GM19324 (cell line): Measurements from ENCODE around the gene RFX2.

Source experiments
- ATAC-seq: cut with Tn5 transposase; IDR thresholded peaks from one replicate; pipeline ENCODE4 v1.9.1; 2021; ENCODE audit warnings: mild to moderate bottlenecking, moderate library complexity; ENCODE audit not compliant: unreplicated experiment, low FRiP score

RFX2 gene

DNA sequence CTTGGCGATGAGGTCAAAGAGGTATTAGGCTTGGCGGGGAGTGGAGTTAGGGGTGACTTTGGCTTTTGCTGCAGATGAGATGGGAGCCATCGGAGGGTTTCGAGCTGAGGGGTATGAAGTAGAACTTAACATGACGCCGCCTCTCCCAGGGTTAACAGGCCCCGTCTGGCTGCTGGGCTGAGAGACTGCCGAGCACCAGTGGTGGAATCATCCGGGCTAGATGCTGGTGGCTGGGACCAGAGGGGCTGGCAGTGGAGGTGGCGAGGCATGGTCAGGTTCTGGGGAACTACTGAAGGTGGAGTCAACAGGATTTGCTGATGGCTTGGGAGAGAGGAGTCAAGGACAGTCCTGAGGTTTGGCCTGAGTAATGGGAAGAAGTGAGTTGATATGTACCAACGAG, 4.9 kb downstream of the RFX2 start:
- no peak for ATAC-seq

DNA sequence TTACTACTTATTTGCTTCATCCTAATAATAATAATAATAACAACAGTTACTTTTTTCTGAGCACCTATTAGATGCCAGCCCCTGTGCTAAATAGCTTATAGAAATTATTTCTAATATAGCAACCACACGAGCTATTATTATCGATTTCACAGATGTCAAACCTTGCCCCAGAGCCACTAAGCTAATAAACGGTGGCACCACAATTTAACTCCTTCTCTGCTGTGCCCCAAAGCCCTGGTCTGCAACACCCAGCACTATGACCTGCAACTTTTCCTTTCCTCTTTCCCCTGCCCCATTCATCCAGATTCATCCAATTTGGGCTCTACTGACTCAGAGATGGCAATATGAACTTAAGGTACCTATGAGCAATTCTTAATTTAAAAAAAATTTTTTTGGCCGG, 6.4 kb downstream of the RFX2 start:
- no peak for ATAC-seq

DNA sequence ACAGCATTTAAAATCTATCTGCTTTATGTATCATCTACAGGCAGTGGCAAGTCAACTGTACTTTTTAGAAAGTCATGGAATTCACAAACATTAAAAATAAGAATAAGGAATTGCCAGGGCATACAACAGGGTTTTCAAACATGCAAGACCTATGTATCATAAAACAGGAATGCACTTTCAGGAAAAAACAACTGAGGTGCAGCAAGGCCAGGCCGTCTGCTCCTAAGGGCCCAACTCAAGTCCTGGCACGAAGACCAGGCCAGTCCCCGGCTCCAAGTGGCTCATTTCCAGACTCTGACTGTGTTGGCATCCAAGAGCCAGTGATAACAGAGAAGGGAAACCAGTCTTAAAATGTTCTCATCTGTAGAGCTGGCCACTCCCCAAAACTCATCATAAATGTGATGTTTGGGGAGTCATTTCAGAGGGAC, 7.1 kb downstream of the RFX2 start:
- ATAC-seq, result no peak

DNA sequence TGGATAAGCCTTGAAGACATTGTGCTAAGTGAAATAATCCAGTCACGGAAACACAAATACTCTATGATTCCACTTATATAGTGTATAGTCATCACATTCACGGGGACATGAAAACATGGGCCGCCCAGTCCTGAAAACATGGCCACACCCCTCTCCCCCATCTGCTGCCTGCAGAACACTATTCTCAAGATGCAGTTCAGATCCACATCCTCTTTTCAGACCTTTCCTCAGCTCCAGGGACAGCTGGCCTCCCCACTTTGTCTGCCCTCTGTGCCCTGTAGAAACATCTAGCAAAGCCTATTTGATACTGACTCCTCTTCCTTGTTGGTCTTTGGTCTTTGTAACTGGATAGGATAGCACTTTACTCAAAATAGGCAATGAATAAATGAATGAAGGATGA, 8.3 kb downstream of the RFX2 start:
- no peak for ATAC-seq

DNA sequence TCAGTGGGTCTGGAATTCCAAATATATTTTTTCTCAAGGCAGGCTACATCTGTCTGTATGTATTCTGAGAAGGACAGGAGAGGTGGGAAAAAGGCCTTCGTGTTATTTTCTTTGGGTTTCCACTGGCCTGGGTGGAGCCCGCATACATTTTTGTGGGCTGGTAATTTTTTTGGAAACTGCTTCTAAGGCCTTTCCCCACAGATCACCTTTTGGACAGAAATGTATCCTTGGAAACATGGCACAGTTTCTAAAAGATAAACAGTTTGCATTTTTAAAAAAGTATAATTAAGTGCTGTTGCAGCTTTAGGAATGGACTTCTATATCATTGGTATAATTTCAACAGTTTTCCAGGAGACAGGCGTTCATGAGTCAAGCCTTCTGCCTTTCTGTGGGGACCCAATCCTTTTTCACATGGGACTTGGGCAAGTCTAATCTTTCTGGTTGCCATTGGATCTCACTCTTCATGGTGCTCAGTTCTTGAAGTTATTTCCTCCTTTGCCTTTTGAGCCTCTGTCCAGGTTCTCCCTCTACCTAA, 8.9 kb downstream of the RFX2 start:
- no peak for ATAC-seq

DNA sequence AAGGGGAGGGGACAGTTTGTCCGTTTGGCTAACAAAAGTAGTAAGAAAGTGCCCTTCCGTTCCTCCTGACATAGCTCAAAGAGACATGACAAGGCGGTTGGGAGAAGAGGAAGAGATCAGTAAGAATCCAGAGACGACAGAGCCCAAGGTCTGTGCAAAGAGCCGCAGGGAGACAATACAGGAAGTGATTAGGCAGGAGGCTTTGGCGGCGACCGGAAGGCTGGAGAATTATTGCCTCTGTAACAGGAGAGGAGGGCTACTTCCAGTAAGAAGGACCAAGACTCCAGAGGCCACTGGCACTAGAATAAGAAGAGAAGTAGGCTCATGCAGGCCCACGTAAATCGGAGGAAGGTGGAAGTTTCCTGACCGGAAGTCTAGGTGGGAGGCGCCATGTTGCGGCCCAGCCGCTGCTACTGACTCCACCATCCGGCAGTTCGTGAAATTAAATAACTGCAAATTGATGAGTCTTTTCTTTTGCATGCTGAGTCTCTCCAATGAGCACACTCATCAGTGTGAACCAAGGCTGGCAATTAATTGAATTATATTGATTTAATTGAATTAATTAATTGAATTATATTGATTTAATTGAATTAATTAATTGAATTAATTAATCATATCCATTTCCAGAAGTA, 9.9 kb downstream of the RFX2 start:
- no peak for ATAC-seq

DNA sequence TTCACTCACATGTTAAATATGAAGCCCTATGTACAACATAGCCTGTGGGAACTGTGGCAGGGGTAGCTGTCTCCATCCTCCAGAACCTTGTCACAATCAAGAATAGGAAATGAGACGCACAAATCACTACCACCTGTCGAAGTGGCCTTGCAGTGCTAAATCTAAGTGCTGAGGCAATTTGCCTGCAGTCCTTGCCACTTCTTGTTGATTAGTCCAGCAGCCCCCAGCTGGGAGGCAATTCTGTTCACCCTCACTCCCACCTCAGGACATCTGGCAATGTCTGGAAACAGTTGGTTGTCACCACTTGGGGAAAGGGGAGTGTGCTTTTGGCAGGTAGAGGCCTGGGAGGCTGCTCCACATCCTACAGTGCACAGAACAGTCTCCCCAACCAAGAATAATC, 10.7 kb downstream of the RFX2 start:
- no peak for ATAC-seq

DNA sequence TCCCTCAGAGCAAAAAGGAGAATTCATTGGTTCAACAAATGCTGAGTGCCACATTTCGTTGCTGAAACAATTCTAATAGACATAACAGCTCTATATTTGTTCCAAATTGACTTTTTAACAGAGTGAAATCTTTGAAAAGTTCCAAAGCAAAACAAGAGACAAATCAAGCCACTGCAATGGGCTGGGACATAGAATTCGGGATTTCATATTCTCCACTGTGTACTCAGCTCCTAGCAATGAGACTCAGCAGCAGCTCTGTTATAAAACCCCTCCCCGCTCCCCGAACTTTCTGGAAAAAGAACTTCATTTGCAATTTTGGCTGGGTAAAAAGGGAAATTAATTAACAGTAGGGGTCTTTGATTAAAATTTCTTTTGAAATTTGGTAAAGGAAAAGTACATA, 11.3 kb downstream of the RFX2 start:
- ATAC-seq, result no peak

DNA sequence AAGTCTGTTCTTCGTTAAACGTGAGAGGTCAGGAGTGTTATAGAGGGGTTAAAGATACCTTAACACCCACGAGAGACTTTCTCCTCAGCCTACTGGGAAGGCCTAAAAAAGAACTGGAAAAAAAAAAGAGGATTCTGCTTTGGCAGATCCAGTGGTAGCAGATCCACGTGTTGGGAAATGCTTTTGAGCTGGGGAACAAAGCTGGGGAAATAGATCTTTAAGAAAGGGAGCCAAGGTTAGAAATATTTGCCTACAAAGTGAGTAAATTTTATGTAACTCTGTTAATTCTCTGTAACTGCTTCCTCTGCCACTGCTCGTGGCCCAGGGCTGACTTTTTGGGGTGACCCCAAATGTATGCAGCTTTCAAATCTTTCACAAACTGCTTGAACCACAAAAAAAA, 11.7 kb downstream of the RFX2 start:
- ATAC-seq, result no peak

DNA sequence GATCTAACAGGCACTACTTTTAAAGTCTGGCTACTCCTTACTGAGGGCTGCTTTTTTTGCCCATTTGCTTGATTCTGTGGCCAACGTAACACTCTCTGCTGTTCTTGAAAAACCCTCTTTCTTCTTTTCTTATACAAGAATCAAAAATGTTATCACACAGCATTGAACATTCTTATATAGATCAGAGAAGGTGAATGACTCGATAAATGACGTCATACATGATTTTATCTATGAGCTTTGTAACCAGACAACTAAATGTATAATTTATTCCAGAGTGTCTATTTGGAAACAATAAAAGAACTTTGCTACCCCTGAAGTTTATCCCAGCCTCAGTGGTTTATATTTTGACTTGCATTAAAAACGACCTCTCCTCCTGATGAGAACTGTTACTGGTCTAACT, 12.4 kb downstream of the RFX2 start:
- ATAC-seq, result no peak

DNA sequence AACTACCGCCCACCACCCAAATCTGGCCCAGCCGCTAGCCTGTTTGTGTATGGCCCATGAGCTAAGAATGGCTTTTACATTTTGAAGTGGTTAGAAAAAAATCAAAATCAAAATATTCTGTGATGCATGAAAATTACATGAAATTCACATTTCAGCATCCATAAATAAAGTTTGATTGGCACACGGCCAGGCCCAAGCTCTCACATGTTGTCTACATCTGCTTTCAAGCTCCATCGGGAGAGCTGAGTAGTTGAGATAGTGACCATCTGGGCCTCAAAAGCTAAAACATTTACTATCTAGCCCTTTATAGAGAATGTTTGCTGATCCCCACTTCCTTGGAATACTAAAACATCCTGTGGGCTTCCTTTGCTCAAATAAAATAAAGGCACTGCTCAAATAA, 14.5 kb downstream of the RFX2 start:
- no peak for ATAC-seq

DNA sequence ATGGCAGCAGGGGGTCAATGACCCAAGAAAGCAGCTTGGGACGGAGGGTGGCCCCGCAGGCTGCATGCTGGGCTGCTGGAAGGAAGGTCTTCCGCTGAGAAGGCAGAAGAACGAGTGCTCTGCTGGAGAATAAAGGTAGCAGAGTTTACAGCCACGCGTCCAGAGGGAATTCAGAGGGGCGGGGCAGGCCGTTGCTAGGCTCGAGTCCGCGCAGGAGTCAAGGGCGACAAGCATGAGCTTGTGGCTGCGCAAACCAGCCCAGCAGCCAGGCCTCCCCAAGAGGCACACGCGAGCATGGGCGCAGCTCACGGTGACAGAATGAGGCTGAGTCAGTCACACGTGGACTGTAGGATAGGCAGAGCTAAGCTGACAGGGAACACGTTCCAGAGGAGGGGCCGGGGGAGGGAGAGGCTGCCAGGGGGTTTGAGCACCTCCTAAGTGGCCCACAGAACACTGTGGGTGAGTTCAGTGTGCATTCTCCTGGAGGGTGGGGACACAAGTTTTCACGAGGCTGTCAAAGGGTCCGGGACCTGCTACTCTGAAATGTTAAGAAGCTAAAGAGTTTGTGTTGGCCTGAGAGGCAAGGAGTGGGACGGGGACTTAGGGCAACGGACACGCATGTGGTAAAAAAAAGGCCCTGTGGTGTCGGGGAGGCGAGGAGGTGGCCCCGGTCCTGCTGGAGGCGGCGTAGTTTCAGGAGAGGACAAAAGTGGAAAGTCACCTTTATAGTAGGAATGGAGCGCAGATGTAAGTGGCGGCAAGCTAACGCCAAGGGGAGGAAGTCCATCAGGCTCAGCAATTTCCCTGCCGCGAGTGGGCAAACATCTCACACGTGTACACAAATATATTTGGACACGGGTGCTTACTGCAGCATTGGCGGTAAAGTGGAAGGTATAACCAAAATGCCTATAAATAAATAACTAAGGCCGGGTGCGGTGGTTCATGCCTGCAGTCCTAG, 17.7 kb downstream of the RFX2 start:
- ATAC-seq, result no peak

DNA sequence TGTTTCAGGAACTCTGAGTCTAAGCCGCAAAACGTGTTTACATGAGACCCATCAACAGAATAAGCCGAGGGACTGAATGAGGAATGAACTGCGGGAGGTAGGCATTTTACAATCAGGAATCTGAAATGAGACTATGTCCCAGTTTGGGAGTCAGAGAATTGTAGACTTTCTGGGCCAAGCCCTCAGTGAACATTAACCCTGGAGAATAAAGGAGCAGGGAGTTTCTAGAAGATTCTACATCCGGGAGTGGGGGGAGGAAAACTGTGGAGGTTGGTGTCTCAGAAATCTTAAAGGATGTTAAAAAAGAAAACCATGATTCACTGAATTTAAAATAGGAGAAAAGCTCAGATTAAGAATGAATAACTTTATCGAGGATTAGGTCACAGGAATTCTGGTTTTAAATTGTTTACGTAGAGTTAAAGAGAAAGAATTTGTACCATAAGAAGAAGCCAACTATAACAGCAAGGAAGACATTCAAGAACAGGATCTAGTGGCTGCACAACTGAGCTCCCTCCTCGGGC, 18.5 kb downstream of the RFX2 start:
- no peak for ATAC-seq

DNA sequence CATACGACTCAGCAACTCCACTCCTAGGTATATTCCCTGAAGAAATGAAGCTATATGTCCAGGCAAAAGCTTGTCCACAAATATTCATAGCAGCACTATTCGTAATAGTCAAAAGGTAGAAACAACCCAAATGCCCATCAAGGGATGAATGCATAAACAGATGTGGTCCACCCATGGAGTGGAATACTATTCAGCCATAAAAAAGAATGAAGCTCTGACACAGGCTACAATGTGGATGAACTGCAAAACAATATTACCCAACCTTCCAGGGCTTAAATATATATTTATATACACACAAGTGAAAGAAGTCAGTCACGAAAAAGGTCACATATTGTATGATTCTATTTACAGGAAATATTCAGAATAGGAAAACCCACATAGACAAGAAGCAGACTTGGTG, 19.7 kb downstream of the RFX2 start:
- no peak for ATAC-seq

DNA sequence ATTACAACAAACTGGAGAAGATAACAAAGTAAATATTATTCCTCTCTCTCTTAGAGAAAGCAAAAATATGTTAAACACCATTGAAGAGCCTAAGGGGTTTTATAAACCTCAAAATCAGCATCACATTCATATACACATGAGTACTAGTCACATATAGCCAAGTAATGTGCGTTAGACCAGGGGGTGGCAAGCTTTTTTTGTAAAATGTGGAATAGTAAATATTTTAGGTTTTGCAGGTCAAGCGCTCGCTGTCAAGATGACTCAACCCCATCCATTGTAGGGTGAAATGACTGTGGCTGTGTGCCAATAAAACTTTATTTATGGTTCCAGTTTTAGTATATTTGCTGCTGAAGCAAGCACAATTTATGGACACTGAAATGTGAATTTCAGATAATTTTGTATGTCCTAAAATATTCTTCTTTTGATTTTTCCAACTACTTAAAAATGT, 21.7 kb downstream of the RFX2 start:
- no peak for ATAC-seq

DNA sequence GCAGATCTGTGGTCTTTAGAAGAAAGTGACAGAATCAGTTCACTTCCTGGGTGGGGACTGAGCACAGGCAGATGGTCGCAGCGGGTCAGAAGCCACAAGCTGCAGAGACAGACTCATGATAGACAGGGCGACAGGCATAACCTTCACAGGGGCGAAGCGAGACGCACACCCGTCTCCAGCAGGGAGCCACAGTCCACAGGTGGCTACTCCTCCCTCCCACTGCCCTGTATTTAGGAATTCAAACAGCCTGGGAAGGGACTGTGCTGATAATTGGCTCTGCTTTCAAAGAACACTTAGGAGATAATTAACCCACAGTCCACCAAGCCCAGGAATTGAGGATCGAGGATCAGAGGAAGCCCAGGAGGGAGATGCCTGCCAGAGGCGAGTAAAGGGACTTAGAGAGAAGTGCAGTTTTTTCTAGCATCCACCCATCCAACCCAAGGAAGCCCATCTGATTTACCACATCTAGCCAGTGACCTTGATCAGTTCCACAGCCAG, 23.2 kb downstream of the RFX2 start:
- ATAC-seq, result no peak

DNA sequence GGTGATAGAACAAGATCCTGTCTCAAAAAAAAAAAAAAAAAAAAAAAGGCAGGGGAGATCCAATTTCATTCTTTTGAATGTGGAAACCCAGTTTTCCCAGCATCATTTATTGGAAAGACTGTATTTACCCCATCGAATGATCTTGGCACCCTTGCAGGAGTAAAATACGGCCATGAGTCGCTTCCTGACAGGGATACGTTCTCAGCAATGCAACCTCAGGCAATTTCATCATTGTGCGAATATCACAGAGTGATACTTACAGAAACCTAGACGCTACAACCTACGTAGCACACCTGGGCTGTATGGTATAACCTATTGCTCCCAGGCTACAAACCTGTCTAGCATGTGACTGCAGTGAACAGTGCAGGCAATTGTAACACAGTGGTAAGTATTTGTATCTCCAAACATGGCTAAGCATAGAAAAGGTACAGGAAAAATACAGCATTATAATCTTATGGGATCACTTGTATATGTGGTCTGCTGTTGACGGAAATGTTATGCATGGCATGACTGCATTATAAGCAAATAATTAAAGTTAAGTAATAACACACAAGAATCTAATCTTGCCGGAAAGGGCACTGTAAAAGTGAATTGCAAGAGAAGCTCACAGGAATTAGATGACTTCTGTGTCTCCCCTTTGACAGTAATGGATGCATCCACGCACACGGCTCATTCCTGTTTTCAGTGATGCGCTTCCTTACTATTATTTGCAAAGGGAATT, 24.1 kb downstream of the RFX2 start:
- ATAC-seq, result no peak

DNA sequence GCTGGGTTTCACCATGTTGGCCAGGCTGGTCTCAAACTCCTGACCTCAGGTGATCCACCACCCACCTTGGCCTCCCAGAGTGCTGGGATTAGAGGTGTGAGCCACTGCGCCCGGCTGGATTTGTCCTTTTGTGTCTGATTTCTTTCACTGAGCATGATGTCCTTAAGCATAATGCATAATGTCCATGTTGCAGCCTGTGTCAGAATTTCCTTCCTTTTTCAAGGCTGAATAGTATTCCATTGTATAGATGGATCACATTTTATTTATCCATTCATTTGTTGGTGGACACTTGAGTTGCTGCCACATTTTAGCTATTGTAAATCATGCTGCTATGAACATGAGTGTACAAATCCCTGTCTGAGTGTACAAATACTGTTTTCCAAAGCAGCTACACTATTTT, 25.5 kb downstream of the RFX2 start:
- no peak for ATAC-seq

DNA sequence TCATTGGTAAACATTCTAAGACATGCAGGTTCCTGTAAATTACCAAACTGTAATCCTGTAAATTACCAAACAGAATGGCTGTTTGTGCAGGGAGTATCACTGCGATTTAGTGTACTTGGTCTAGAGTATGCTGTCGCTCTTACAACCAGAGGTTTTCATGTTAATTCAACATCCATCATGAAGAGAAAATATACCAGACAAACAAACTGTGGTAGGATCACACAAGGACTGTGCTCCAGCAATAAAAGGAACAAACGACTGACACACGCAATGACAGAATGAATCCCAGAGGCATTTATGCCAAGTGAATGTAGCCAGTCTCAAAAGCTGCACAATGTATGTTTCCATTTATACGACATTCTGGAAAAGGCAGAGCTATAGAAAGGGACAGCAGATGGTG, 31.2 kb downstream of the RFX2 start:
- ATAC-seq, result no peak

DNA sequence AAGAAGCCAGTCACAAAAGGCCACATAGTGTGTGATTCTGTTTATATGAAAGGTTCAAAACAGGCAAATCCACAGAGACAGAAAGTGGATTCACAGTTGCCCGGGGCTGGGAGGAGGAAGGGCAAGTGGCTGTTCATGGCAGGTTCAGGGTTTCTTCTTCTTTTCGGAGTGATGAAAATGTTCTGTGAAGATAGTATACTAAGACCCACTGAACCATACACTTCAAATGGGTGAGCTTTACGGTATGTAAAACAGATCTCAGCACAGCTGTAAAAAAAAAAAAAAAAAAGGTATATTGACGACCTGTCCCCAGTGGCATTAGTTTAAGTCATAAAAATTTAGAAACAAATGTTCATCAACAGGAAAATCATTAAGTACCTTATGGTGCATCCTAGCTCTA, 32.2 kb downstream of the RFX2 start:
- ATAC-seq, result no peak
